ENCODE measurements around the gene HRC.
"Not testable (repeated sequence)": the region's sequence is repeated elsewhere in the genome, so short reads cannot be mapped to it uniquely, and the experiment has no call there.

The HRC gene

DNA sequence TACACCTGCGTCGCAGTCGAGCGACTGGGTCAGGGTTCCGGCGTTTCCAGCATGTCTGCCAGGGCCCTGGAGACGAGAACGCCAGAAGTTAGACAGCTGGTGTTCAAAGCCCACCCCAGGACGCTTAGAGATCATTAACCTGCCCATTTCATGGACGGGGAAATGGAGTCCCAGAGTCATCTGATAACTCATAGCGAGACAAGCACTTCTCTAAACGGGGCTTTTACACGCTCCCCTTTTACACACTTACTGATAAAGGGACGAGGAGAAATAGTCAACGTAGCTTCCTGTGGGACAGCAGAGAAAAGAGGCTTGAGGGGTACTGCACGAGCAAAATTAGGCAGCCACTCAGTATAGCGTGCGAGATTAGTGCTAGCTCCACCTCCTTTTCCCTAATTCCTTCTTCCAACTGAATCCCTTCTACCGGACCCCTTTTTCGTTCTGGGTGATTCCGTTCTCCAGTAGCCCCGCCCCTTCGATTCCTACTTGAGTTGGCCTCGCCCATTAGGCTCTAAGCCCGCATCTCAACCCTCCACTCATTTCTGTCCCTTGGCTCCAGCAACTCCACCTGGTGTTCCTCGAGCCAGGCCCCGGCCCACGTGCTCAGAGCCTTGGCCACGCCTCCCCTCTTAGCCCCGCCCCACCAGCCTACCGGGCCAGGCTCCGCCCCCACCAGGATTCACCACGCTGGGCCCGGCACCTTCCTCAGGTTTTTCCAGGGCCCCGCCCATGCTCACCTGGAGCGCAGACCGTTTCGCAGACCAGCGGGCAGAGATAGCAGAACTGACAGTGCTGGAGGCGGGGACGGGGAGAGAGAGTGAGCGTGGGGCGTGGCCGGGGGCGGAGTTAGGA is 3.7 kb downstream of the HRC start:
- CTCF ChIA-PET, result no interaction called here
- Mint-ChIP-seq H3K36me3 (peaks cover 5% of the 10 kb centered on the region), H3K27me3 (peaks cover 100% of the 10 kb centered on the region), H3K27ac (no peak overlapping the region), H3K9me3 (peaks cover 4% of the 10 kb centered on the region), H3K4me1 (peaks cover 24% of the 10 kb centered on the region), H3K4me3 (peak overlapping the region; percentile 24)
- DNase-seq, result peak; percentile 58

DNA sequence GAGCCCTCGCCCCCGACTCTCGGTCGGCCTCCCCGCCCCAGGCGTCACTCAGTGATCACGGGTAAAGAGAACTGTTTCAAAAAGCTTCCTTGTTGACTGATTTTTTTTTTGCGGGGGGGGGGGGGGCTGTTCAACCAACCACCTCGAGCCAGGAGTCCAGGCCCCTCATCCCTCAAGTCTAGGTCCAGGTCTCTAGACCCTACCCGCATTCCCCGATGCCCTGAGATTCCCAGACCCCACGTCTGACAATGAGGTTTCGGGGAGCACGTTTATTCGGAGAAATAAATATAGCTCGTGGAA is 4.3 kb downstream of the HRC start:
- peaks cover 4% of the 10 kb centered on the region for H3K9me3 Mint-ChIP-seq
- no peak overlapping the region for H3K4me3 Mint-ChIP-seq
- H3K27me3 Mint-ChIP-seq, result peaks cover 100% of the 10 kb centered on the region
- H3K27ac Mint-ChIP-seq, result no peak overlapping the region
- peaks cover 5% of the 10 kb centered on the region for H3K36me3 Mint-ChIP-seq
- no peak for DNase-seq
- CTCF ChIA-PET, result no interaction called here
- H3K4me1 Mint-ChIP-seq, result peaks cover 29% of the 10 kb centered on the region

DNA sequence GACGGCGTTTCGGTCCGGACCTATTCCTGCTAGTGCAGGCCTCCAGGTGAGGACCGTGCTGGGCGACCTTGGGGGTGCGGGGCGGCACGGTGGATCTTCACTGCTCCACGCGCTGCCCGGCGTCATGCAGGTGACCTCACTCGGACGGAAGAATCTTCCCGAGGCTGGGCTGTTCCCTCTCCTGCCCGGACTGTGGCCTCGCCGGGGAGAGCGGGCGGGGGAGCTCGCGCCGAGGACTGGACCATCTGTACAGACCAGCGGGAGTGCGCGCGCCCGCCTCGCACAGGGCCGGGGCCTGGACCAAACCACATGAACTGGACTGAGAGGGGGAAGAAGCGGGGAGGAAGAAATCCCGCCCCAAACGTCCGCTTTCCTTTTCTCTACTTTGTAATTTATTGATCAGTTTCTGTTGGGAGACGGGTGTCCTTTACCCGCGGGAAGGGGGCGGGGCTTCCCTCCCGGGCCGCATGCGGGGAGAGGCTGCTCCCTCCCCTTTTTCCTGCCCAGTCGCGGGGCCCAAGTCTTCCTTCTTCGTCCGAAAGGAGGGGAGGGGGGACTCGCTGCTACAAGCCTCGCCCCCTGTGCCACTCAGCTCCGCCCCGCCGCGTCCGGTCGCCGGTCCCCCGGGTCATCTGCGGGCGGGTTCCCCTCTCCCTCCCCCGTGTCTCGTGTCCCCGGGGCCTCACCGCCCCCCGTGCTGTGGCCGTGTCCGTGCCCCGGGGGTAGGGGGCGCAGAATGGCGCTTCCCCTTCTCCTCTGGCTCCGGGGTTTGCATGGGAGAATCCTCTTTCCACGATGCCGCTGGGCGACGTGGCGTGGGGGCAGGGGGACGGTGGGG is 4.9 kb downstream of the HRC start:
- H3K36me3 Mint-ChIP-seq, result peaks cover 5% of the 10 kb centered on the region
- peaks cover 35% of the 10 kb centered on the region for H3K4me1 Mint-ChIP-seq

DNA sequence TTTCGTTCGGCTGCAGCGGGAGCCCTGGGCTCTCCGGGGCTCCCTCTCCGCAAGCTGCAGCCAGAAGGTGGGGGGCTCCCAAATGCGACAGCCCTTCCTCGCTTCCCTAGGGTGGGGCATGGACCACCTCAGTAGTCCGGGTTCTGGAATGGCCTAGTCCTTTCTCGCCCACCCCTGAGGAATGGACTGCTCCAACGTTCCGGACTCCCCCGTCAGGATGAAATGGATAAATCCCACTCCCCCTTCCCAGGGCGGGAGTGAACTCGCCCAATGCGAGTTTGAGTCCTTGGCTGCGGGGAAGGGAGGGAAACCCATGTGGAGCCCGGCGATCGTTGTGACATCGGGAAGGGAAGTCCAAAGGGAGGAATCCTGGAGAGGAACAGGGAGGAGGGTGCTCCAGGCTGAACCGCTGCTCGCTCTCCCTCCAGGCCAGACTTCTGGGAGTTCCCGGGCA is 5.5 kb downstream of the HRC start:
- CTCF ChIA-PET, result interaction anchor here (0.8 to 1.6 kb wide), 3 partner anchors 14 to 59 kb away, joined by 3 to 4 read pairs (median 4); no protein-coding TSS in a partner anchor
- Mint-ChIP-seq H3K4me3 (peak overlapping the region; percentile 73), H3K9me3 (peaks cover 4% of the 10 kb centered on the region), H3K27me3 (peaks cover 97% of the 10 kb centered on the region), H3K27ac (no peak overlapping the region), H3K36me3 (peaks cover 5% of the 10 kb centered on the region), H3K4me1 (peaks cover 37% of the 10 kb centered on the region)
- DNase-seq, result no peak

More for the DNA sequence above, 4.9 kb downstream of the HRC start:
- CTCF ChIA-PET, result no interaction called here
- Mint-ChIP-seq H3K4me3 (peak overlapping the region; percentile 73), H3K27ac (no peak overlapping the region), H3K27me3 (peaks cover 100% of the 10 kb centered on the region), H3K9me3 (peaks cover 4% of the 10 kb centered on the region)
- DNase-seq, result peak; percentile 73

DNA sequence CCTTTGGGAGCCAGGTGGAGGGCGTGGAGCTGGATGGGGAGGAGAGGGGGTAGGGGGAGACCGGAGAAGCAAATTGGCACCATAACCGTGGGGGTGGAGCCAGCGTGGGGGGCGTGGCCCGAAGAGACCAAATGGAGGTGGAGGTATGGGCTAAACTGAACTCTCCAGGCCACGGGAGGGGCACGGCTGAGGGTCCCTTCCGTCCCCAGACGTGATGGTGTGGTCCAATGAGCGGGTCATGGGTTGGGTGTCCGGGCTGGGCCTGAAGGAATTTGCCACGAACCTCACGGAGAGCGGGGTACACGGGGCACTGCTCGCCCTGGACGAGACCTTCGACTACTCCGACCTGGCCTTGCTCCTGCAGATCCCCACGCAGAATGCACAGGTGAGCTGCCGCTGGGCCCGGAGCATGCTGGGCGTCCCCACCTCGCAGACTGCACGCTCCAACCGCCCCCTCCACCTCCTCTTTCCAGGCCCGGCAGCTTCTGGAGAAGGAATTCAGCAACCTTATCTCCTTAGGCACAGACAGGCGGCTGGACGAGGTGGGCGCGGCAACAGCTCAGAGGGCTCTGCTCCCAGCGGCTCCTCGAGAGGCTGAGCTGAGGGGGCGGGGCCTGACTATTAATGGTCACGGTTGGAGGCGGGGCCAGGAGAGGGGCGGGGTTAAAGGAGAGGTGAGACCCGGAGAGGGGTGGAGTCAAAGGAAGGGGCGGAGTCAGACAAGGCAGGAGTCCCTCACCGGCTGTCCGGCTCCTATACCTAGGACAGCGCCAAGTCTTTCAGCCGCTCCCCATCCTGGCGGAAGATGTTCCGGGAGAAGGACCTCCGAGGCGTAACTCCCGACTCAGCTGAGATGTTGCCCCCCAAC is 6.2 kb downstream of the HRC start:
- H3K4me3 Mint-ChIP-seq, result peak overlapping the region; percentile 73
- peaks cover 37% of the 10 kb centered on the region for H3K4me1 Mint-ChIP-seq
- H3K27me3 Mint-ChIP-seq, result peaks cover 95% of the 10 kb centered on the region
- CTCF ChIA-PET, result interaction anchor here (0.8 to 1.6 kb wide), 5 partner anchors 13 to 153 kb away, joined by 3 to 4 read pairs (median 4); partner anchors contain the start of gene LIN7B
- H3K27ac Mint-ChIP-seq, result peak overlapping the region; percentile 28
- peaks cover 5% of the 10 kb centered on the region for H3K36me3 Mint-ChIP-seq
- H3K9me3 Mint-ChIP-seq, result peaks cover 4% of the 10 kb centered on the region
- peak; percentile 87 for DNase-seq

DNA sequence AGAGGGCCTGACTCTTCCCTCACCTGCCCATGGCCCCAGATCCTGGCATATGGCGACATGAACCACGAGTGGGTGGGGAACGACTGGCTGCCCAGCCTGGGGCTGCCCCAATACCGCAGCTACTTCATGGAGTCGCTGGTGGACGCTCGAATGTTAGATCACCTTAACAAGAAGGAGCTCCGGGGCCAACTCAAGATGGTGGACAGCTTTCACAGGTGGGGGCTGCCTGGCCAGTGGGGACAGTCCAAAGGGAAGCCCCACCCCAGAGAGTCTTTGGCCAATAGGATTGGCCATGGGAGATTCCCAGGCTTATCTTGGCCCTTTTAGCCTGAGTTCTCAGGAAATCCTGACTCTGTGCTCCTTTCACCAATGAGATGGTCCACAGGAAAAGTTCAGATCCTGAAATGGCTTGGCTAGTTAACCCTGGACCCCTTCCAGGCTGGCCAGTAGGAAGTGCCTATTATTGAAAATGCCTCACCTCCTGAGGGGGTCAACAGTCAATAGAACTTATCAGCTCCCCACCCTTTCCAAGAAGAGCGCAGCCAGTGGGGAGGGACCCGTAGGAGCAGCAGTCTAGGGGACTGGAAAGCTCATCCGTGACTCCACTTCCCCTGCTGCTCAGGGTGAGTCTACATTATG is 7.0 kb downstream of the HRC start:
- H3K4me1 Mint-ChIP-seq, result peaks cover 38% of the 10 kb centered on the region
- H3K27me3 Mint-ChIP-seq, result peaks cover 87% of the 10 kb centered on the region
- peaks cover 4% of the 10 kb centered on the region for H3K9me3 Mint-ChIP-seq
- peaks cover 5% of the 10 kb centered on the region for H3K36me3 Mint-ChIP-seq
- peak overlapping the region; percentile 28 for H3K27ac Mint-ChIP-seq
- CTCF ChIA-PET, result interaction anchor here (0.8 to 4.1 kb wide), 4 partner anchors 12 to 153 kb away, joined by 3 to 15 read pairs (median 4); partner anchors contain the start of gene LIN7B
- DNase-seq, result no peak
- peak overlapping the region; percentile 46 for H3K4me3 Mint-ChIP-seq

DNA sequence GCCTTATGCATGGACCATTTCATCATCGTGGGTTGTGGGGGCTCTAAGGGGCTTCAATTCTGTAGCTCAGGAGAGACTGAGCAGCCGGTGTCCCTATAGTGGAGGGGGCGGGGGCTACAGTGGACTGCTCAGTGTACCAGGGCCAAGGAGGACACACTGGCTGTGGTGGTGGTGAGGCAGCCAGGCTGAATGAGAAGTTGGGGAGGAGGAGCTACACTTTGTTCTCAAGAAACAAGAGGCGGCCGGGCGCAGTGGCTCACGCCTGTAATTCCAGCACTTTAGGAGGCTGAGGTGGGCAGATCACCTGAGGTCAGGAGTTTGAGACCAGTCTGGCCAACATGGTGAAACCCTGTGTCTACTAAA is 8.8 kb downstream of the HRC start:
- H3K4me1 Mint-ChIP-seq, result peaks cover 43% of the 10 kb centered on the region
- H3K9me3 Mint-ChIP-seq, DNase-seq, H3K27ac Mint-ChIP-seq, H3K4me3 Mint-ChIP-seq, H3K36me3 Mint-ChIP-seq: not testable (repeated sequence)
- peaks cover 79% of the 10 kb centered on the region for H3K27me3 Mint-ChIP-seq
- CTCF ChIA-PET, result interaction anchor here (0.6 to 4.2 kb wide), 20 partner anchors 9 to 213 kb away, joined by 3 to 18 read pairs (median 5); partner anchors contain the start of genes HRC, LIN7B and RUVBL2

DNA sequence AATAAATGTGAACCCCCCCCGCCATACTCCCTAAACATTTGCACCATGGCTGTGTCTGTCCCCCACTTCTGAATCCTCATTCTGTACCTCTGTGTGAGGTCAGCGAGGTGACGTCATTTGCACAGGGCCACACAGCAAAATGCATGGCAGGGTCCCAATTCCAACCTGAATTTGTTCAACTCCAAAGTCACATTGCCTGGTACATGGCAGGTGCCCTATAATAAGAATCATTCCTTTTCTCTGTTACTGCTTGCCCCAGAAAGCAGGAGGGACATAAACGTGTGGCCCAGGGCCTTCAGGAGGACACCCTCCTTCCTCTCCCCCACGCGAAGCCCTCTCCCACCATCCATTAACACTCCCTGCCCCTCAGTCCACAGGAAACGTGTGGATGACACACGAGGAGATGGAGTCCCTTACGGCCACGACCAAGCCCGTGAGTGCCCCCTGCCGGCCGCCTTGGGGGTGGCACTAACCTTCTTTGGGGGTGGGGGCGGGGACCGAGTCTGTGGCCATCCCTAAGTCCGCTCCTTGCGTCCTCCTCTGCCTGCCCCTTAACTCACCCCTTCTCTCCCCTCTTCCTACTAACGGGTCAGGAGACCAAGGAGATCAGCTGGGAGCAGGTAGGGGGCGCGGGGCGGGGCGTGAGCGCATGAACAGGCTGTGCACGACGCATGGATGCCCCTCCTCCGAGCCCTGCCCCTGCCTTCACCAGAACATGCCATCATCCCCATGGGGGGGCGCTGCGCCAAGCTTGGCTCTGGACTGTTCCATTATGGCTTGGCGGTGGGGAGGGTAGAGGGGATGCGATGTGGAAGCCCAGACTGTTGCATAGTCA is 9.4 kb downstream of the HRC start:
- Mint-ChIP-seq H3K4me3 (peak overlapping the region; percentile 52), H3K36me3 (peaks cover 2% of the 10 kb centered on the region), H3K27ac (no peak overlapping the region), H3K27me3 (peaks cover 77% of the 10 kb centered on the region), H3K4me1 (peaks cover 41% of the 10 kb centered on the region), H3K9me3 (no peaks in the 10 kb centered on the region)
- CTCF ChIA-PET, result interaction anchor here (0.6 to 4.2 kb wide), 23 partner anchors 9 to 213 kb away, joined by 3 to 18 read pairs (median 4); partner anchors contain the start of genes HRC, LIN7B and RUVBL2
- DNase-seq, result peak; percentile 82

DNA sequence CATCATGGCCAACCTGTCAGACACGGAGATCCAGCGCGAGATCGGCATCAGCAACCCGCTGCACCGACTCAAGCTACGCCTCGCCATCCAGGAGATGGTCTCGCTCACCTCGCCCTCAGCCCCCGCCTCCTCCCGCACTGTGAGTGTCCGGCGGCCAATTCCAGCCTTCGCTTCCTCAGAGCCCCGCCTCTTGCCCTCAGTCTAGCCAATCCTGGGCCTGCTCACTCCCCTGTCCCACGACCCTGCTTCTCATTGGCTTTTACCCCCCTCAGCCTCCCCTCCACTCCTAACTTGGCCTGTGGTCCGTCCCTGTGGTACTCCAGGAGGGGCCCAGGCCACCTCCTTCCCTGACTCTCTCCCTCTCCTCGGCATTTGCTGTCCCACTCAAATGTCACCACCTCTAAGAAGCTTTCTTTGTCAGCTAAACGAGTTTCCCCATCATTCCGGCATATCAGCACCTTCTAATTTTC is 12.3 kb downstream of the HRC start:
- Mint-ChIP-seq H3K4me1 (peaks cover 25% of the 10 kb centered on the region), H3K27ac (no peak overlapping the region), H3K27me3 (peaks cover 57% of the 10 kb centered on the region), H3K36me3 (no peaks in the 10 kb centered on the region), H3K9me3 (no peaks in the 10 kb centered on the region), H3K4me3 (peak overlapping the region; percentile 63)
- CTCF ChIA-PET, result interaction anchor here (2.9 kb wide), 1 partner anchor 45 kb away, joined by 19 read pairs; no protein-coding TSS in a partner anchor
- peak; percentile 79 for DNase-seq

DNA sequence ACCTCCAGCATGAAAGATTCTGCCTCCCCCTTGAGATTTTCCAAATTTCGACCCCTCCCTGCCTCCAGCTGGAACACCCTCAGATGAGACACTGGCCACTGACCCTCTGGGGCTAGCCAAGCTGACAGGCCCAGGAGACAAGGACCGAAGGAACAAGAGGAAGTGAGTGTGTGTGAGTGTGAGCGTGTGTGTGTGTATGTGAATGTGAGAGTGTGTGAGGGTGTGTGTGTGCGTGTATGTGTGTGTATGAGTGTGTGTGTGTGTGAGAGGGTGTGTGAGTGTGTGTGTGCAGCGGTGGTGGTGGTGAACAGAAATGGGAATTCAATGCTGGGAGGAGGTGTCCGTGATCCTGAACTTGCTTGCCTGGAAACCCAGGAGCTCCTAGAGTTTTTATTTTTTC is 13.8 kb downstream of the HRC start:
- Mint-ChIP-seq H3K4me1 (peaks cover 25% of the 10 kb centered on the region), H3K9me3 (no peaks in the 10 kb centered on the region), H3K4me3 (no peak overlapping the region), H3K27me3 (peaks cover 42% of the 10 kb centered on the region), H3K27ac (no peak overlapping the region), H3K36me3 (no peaks in the 10 kb centered on the region)
- DNase-seq, result no peak
- CTCF ChIA-PET, result no interaction called here

DNA sequence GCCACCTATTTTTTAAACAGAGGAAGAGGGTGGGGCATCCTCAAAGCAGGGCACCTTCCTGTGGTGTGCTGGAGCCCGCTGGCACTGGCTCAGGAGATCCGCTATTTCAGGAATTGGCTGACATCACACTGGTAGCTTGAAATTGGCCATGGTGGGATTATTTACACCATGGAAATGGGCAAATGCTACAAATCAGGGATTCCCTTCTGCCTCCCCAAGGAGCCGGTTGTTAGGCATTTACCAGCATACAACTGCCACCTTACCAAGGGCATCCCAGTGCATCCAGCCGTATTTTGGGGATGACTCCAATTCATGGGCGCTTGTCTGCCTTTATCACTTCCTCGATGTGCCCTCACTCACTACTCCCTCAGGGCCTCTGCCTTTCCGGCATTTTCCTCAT is 14.2 kb downstream of the HRC start:
- CTCF ChIA-PET, result no interaction called here
- H3K4me1 Mint-ChIP-seq, result peaks cover 21% of the 10 kb centered on the region

DNA sequence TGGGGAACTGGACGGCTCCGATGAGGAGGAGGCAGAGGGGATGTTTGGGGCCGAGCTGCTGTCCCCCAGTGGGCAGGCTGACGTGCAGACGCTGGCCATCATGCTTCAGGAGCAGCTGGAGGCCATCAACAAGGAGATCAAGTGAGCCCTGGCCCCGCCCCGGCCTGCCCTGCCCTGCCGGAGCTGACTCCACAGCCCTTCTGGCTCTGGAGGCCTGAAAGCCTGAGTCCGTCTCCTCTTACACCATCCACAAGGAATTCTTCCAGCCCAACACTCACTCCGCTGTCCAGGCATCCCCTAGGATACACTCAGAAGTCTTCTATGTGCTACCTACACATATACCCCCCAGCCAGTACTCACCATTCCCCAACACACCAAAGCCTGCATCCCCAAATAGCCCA is 18.4 kb downstream of the HRC start:
- no peak for DNase-seq
- CTCF ChIA-PET, result interaction anchor here (1.6 to 2.0 kb wide), 2 partner anchors 10 to 12 kb away, joined by 4 to 7 read pairs; no protein-coding TSS in a partner anchor
- no peaks in the 10 kb centered on the region for H3K9me3 Mint-ChIP-seq
- H3K4me3 Mint-ChIP-seq, result no peak overlapping the region
- peaks cover 48% of the 10 kb centered on the region for H3K27me3 Mint-ChIP-seq
- H3K27ac Mint-ChIP-seq, result no peak overlapping the region
- peaks cover 17% of the 10 kb centered on the region for H3K4me1 Mint-ChIP-seq
- H3K36me3 Mint-ChIP-seq, result no peaks in the 10 kb centered on the region

More for the DNA sequence above, 14.2 kb downstream of the HRC start:
- Mint-ChIP-seq H3K4me3 (no peak overlapping the region), H3K27ac (no peak overlapping the region), H3K36me3 (no peaks in the 10 kb centered on the region), H3K9me3 (no peaks in the 10 kb centered on the region), H3K27me3 (peaks cover 38% of the 10 kb centered on the region)
- no peak for DNase-seq
